Activated CD4-positive, alpha-beta T cell treated with anti-CD3 and anti-CD28 coated beads for 1 hour (primary cell): ENCODE data around the gene NFYA.

Experiments
- DNase-seq: peaks from one replicate; pipeline ENCODE4 v3.0.0-alpha.2; 2020

The NFYA gene

GRCh38 chr6:41072836-41073202, at the start of gene NFYA:
Gene NFYA (plus strand): TSS chr6:41072974. CDS start chr6:41079090, 6,116 bp downstream.
- no peak for DNase-seq

- DNase-seq = no peak
Measured at GRCh38 chr6:41023114-41023513, 49.7 kb upstream of the NFYA start.

- no peak for DNase-seq
Measured at GRCh38 chr6:41025966-41026530, 46.7 kb upstream of the NFYA start.

- DNase-seq = no peak
Measured at GRCh38 chr6:41027241-41027640, 45.5 kb upstream of the NFYA start.

GRCh38 chr6:41027799-41028560, 44.8 kb upstream of the NFYA start:
- peak; percentile 48 for DNase-seq

GRCh38 chr6:41028561-41029412, 44.0 kb upstream of the NFYA start:
- no peak for DNase-seq

- DNase-seq = no peak
Measured at GRCh38 chr6:41032830-41033229, 39.9 kb upstream of the NFYA start.

GRCh38 chr6:41033776-41034175, 39.0 kb upstream of the NFYA start:
- DNase-seq = no peak

- no peak for DNase-seq
Measured at GRCh38 chr6:41036186-41036585, 36.6 kb upstream of the NFYA start.

GRCh38 chr6:41036601-41037000, 36.2 kb upstream of the NFYA start:
- no peak for DNase-seq

- no peak for DNase-seq
Measured at GRCh38 chr6:41037107-41037900, 35.5 kb upstream of the NFYA start.

- no peak for DNase-seq
Measured at GRCh38 chr6:41038205-41038604, 34.6 kb upstream of the NFYA start.

- DNase-seq = peak; percentile 27
Measured at GRCh38 chr6:41039060-41039998, 33.4 kb upstream of the NFYA start, which contains the start of gene UNC5CL. Gene UNC5CL (minus strand): TSS chr6:41039221. CDS start chr6:41035074, 4,147 bp downstream.

GRCh38 chr6:41040101-41040939, 32.5 kb upstream of the NFYA start:
- no peak for DNase-seq

- no peak for DNase-seq
Measured at GRCh38 chr6:41040940-41041536, 31.7 kb upstream of the NFYA start.

GRCh38 chr6:41042226-41043055, 30.3 kb upstream of the NFYA start, which contains the start of gene TSPO2:
Gene TSPO2 (plus strand): TSS chr6:41042467. CDS start chr6:41042986, 519 bp downstream.
- no peak for DNase-seq

GRCh38 chr6:41043151-41043550, 29.6 kb upstream of the NFYA start:
- DNase-seq = no peak

- no peak for DNase-seq
Measured at GRCh38 chr6:41045664-41046063, 27.1 kb upstream of the NFYA start.

GRCh38 chr6:41046084-41046483, 26.7 kb upstream of the NFYA start:
- DNase-seq = no peak
